HG03159 (cell line): ENCODE data around the gene TRPM2.
"Not testable (repeated sequence)": the region's sequence is repeated elsewhere in the genome, so short reads cannot be mapped to it uniquely, and the experiment has no call there.

Source experiments
- ATAC-seq: cut with Tn5 transposase; IDR thresholded peaks from one replicate; pipeline ENCODE4 v1.9.1; 2021; ENCODE audit warnings: mild to moderate bottlenecking, moderate library complexity; ENCODE audit not compliant: unreplicated experiment

The TRPM2 gene

DNA sequence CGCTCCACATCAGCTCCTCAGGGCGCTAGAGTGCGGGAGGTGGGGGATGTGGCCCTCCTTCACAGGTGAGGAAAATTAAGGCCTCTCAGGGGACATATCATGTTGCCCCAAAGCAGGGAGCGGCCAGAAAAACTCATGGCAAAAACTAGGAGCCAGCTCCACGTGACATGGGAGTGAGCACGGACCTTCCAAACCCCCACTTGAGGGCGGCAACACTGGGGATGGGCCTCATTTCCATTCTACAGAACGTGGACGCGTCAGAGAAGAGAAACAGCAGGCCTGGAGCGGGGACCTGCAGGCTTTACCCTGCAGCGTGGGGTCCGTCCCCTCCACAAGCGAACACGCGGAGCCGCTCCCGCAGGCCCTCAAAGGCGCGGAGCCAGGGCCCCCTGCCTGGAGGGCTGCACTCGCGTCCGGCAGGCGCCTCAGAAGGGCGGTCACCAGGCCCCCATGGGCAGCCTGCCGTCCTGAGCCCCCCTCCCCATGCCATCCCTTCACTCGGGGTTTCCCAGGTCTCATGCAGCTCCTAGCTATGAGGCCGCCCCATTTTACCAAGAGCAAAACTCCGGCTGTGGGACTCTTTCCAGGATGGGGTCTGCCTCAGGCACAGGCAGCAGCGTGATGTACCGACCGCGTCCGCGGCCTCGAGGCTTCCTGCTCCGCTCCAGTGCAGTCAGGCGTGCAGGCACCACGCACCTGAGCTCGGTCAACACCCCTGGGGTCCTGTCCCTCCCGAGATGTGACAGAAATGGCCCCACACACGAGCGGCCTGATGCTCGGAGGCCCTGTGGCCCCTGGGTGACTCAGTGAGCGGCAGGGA, 19.7 kb upstream of the TRPM2 start:
- ATAC-seq, result no peak

DNA sequence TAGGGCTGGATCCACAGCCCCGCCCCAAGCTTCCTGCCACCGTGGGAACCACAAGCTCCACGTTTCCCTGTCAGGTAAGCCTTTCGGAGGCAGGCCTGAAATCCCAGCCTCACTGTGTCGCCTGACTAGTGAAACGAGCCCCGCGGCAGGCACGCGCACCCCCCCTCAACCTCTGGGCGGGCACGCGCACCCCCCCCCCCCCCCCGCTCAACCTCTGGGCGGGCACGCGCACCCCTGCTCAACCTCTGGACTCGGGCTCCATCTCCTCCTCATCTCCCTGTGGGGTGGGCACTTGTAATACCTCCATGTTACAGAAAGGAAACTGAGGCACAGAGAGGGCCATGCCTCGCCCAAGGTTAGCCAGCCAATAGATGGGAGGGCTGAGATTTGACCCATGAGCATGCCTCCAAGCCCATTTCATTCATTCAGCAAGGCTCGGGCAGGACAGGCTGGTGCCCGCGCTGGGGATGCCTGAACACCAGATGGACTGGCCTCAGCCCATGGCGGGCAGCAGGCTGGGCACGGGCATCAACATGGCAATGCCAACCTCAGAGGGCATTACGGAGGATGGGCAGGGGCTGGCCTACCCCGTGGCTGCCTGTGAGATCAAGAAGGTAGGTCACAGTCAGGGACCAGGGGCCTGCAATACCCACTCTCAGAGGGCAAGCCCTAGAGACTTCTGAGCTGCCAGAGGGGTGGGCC, 18.9 kb upstream of the TRPM2 start:
- ATAC-seq, result no peak

DNA sequence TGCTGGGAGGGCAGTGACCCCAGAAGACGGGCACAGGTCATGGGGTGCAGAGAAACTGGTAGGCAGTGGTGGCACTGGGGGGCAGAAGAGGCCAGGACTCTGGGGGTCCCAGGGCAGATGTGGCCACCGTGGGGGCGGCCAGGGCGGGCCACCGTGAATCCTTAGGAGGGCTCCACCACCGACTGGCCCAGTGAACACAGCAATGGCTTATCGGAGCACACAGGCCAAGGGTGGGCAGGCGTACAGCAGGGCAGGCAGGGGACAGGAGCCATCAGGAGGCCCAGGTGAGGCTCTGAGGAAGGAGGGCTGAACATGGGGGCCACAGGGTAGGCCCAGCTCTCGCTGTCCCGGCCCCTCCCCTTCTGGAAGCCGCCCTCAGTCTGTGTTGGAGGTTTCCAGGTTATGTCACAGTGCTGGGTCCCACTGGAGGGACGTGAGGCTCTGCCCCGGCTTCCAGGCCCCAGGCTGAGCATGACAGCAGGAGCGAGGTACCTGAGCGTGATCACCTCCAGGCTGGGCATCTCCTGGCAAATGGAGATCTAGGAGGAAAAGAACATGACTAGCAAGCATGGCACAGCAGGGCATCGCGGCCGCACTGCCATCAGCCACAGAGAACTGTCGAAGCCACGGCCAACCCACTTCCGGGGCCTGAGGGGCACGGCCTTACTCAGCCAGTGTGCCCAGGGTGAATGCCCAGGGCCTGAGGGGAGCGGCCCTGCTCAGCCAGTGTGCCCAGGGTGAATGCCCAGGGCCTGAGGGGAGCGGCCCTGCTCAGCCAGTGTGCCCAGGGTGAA, 18.0 kb upstream of the TRPM2 start:
- ATAC-seq, result no peak

DNA sequence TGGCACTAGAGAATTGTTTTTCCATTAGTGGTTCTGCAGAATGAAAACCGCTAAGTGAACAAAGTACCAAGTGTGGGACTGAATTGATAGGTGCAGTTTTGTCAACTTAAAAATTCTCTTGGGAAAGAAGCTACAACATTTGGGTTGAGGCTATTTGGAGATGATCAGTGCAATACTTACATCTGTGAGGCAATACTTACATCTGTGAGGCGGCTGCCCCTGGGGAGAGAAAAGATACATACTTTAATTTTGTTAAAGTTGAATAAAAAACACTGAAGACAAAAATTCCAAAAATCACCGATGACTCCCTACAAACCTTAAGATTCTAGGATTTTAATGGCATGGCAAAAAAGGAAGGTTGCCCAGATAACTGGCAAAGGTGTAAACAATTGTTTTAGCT, 16.0 kb upstream of the TRPM2 start:
- no peak for ATAC-seq

DNA sequence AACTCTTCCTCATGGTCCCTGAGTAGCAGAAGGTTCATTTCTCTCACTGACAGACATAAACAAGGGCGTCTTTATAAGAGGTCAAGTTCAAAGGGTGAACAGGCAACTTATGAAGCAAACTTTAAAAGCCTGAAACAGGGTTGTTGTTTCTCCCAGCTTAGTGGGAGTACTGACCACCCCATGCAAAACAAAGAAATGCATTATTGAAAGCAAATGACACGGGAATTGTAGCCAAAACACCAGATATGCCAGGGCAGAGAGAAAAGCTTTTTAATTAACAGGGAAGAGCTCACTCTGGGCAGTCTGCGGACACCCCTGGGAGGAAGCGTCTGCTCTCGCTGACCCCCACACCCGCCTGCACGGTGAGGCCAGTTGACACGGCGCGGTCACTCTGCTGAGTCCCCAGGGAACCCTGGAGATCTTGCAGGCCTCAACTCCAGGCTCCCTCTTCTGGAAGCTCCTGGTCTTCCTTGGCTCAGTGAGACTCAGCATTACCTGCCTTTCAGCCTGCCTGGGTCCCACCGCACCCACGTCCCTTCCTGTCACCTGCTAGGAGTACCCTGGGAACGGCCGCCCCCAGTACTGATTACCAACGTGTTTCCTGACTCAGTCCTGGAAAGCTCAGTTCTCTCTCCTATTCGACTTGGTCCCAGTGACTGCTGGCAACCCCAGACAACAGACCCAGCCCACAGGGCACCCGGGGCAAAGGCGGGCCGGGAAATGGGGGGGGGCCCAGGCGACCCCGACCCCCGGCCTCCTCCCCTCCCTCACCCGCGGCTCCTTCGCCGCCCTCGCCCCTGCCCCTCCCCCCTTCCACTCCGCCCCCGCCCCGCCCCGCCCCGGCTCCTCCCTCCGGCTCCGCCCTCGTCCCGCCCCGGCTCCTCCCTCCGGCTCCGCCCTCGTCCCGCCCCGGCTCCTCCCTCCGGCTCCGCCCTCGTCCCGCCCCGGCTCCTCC, 15.2 kb upstream of the TRPM2 start:
- ATAC-seq, result no peak

DNA sequence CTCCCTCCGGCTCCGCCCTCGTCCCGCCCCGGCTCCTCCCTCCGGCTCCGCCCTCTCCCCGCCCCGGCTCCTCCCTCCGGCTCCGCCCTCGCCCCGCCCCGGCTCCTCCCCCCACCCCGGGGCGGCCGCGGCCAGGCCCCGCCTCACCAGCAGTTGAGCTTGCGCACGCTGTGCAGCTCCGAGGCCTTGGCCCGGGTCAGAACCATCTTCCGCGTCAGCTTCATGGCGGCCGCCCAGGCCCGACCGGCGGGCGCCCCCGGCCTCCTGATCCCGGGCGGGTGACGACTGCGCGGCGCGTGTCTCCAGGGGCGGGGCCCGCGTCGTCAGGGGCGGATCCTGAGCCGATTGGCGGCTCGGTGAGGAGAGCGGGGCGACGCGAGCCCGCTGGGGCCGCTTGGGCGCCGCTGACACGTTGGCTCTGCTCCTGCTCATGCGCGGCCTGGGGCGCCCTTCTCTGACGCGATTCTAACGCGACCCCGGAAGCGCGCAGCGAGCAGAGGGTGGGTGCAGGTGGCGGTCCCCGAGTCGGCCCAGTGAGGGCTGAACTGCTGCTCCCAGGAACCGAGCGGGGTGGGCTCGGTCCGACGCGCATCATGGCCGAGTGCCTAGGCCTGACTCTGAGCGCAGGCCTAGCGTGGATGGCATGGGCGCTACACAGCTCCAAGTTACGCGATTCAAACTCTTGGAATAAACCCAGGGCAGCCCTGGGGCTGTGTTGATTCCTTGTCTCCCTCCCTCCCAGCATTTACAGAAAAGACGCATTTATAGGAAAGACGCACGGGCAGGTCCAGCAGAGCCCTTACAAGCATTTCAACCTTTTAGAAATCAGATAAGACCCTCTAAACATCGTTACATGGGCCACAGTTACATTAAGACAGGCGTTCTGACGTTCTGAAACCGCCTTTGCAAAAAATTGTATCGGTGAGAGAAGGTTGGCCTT, 14.2 kb upstream of the TRPM2 start, which contains the start of gene CFAP410:
Gene CFAP410, minus strand, starts transcription at position 420 of the 940 bp plus-strand sequence. Its CDS starts 196 bp downstream, at position 224.
- ATAC-seq, result peak; percentile 83

DNA sequence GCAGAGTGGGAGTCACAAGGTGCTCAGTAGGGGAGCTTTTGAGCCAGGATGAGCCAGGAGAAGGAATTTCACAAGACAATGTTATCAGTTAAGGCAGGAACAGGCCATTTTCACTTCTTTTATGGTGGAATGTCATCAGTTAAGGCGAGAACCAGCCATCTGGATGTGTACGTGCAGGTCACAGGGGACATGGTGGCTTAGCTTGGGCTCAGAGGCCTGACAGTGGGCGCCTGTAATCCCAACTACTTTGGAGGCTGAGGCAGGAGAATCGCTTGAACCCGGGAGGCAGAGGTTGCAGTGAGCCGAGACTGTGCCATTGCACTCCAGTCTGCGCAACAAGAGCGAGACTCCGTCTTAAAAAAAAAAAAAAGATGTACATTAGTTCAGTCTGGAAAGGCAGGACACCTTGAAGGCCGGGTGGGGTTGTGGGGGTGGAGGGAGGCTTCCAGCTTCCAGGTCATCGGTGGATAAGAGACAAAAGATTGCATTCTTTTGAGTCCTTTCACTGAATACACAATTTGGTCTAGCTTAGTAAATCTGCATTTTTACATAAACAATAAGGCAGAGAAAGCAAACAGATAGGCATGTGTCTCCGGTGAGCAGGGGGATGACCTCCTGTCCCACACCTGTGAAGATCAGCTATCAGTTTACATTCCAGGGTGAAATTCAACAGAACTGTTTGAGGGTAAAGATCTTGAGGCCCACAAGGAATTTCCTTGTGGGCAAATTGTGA, 11.5 kb upstream of the TRPM2 start:
- ATAC-seq, result not testable (repeated sequence)

DNA sequence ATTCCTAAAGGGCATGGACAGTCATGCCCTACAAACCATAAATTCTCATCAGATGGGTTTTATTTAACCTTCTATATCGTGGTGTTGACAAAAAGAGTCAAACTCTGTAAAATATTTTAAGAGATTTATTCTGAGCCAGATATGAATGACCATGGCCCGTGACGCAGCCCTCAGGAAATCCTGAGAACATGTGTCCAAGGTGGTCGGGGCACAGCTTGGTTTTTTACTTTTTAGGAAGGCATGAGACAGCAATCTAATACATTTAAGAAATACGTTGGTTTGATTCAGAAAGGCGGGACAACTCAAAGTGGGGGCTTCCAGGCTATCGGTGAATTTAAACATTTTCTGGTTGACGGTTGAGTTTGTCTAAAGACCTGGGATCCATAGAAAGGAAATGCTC, 10.4 kb upstream of the TRPM2 start:
- ATAC-seq, result not testable (repeated sequence)

DNA sequence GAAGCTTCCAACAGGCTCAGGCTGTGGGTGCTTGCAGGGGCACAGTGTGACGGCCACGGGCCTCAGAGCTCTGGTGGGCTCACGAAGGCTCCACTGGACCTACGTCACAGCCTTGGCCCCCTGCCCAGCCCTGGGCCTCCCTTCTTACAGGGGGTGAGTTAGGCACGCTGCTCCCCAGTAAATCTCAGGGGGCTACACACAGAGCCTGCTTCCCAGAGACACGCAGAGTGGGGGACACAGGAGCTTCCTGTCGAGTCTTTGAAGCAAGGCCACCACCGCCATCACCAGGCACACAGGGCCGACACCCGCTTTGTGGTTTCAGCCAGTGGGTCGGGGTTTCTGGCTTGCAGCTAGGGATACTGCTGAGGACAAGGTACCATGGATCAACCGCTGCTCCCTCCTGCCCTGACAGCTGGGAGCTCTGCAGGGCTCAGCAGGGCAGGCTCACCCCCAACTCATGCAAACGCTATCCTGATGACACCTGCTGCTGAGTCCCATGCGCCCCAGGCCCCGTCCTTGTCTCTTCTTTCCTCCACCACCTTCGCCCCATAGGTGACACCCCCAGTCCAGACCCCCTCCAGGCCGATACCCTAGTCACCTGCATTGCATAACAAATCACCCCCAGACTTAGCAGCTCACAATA, 8.8 kb upstream of the TRPM2 start:
- no peak for ATAC-seq

DNA sequence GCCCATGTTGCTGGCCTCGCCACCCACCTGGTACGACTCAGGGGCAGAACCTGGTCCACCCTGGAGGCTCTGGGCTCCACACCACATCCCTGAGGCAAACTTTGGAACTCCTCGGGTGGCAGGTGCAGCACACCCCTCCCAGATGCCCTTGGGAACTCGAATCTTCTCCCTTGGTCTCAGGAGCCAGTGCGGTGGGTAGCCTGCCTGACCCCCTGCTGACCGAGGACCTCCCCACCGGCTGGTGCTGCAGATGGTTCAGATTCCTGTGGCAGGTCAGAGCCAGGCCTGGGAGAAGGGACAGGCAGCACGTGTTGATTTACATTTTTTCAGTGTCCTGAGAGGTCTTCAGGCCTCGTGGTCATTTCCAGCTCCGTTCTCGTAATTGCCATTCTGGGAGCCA, 7.9 kb upstream of the TRPM2 start:
- ATAC-seq, result no peak

DNA sequence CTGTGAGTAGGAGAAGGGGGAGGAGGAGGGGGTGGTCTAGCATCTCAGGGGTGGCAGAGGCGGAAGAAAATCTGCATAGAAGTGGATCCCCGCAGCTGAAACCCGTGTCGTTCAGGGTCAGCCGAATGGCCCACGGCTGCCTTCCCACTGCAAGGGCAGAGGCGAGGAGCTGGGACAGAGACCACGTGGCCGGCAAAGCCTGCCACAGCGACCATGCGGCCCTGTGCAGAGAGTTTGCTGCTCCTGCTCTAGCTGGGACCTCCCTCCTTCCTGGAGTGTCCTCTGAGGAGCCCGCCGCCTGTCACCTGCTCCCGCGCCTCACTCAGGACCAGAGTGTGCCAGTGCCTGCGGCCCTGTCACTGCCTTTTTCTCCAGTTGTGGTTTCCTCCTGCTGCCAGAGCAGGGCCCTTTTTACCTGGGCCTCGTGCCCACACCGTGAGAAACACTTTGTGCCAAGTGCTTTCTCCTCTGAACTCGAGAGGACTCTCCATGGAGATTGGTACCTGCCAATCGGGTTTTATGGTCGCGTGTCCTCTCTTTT, 5.4 kb upstream of the TRPM2 start:
- no peak for ATAC-seq

DNA sequence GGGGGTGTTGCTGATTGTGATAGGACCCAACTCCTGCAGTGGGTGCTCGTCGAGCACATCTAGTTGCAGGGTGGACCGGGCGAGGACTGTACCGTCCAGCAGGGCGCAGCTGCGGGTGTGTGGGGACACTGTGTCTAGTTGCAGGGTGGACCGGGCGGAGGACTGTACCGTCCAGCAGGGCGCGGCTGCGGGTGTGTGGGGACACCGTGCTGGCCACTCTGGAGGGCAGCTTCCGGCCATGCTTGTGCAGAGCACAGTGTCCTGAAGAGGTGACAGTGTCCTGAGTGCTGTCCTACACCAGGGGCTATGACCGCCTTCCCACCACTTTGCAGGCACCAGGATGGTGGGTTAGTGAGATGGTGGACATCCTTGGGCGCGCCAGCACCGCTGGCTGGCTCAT, 4.6 kb upstream of the TRPM2 start:
- ATAC-seq, result no peak

DNA sequence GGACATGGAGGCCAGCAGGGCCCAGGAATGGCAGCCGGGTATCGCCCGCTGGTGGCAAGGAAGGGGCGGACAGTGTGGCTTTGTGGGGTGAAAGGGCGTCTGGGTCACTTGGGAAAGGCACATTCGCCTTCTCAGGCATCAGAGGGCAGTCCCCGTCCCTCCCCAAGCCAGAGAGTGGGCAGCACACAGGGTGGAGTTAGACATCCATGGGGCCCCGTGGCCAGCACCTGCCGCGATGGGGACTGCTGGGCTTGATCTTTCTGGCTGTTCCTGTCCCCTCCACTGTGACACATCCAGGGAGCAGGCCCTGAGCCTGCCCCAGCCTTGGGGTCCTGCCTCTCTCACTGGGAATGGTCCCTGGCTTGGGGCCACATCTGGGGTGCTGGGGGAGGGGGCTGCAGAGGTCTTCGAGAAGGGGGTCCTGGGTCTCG, 4.0 kb upstream of the TRPM2 start:
- ATAC-seq, result no peak

DNA sequence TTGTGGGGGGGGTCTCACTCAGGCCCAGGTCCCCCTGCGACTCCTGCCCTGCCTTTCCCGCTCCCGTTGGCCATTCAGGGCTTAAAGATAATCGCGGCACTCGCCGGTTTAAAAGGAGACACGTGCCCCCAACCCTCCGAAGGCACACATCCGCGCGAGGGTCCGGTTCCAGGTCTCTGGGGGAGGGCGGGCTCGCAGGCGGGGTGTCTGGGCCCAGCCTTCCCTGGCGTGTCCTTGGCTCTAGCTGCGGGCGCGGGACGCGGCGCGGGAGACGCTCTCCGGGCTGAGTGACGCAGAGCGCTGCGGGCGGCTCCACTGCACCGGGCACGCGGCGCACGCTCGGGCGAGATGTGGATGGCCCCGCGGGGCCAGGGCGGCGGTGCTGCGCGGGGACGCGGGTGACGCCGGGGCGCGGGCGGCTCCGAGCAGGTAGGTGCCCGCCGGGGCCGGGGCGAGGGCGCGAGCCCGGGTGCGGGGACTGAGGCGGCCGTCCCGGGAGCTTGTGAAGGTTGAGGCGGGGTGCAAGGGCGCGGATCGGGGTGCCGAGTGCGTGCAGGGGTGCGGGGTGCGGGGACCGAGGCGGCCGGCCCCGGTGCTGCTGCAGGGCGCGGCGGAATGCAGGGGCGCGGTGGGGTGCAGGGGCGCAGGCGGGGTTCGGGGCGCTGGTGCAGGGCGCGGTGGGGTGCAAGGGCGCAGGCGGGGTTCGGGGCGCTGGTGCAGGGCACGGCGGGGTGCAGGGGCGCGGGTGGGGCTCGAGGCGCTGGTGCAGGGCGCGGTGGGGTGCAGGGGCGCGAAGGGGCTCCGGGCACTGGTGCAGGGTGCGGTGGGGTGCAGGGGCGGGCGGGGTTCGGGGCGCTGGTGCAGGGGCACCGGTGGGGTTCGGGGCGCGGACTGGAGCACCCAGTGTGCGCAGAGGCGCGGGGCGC, 3.3 kb upstream of the TRPM2 start:
- ATAC-seq, result no peak

DNA sequence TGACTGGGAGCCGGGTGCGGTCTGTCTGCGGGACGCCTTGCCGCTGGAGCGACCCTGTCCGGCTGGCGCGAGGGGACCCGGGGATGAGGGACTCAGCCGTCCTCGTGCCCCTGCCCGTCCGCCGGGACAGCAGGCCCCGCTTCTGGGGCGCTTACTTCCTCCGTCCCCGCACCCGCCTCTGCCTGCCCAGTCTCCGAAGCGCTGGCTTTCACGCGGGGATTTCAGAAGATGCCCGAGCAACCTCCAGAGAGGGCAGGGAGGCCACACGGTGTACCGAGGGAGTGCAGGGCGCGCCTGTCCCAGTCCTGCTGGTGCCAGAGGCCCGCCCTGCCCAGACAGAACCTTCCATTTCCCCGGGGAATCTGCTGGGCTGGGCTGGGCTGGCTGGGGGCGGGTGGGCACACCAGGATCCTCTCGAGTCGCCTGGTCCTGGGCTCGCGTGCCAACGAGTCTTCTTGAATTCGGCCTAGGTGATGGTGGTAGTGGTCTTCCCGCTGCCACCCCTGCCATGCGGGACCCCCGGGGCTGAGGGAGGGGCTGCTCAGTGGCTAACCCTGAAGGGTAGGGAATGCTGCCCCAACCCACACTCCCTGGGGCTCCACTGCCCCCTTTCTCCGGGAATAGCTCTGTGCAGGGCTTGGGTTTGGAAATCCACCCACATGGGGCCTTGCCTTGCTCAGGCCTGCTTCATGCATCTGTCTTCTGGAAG, 2.5 kb upstream of the TRPM2 start:
- no peak for ATAC-seq
